ENCODE data around the gene PKP2. TPM values are rescaled to one million over a fixed set of nuclear protein-coding genes. Genes with fewer than 3 reads are reported as not detected.
A peak's percentile ranks its signal among the peaks of the same experiment; 100 is the strongest.

The PKP2 gene
- total and polyA plus RNA-seq, 2 donors (not counting 3 experiments of a cell fraction or from before 2014, with no cell fraction given): 1.4 to 6.5 TPM

DNA sequence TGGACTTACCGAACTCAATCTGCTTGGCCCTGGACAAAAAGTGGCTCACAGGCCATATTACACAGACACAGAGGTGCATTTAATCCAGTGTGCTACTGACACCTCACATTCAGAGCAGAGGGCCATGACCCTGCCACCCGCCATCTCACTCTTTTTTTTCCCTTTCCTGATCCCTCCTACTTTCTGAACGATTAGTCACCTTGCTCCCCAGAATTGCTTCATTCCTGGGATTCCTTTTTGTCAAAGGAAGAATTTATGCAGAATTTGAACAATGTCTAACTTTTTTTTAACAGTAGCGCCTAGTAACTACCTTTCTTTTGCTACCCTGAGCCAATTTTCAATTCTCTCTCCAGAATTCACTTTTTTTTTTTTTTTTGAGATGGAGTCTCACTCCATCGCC is 4.6 kb downstream of the PKP2 start:
- no peak overlapping the region for H2AFZ ChIP-seq (ENCODE audit: low read depth, low read length)
- dilution Hi-C loops (cut with MboI; ENCODE audit: extremely low pct_ligation_motif_present, low sequenced_read_pairs): no loop called here
- BruUV-seq (replicated peaks): no TSS peak
- POLR2A ChIA-PET: no interaction called here
- H3K79me2 ChIP-seq (ENCODE audit: control insufficient read depth, insufficient read depth, low read length): no peaks in the 10 kb centered on the region
- DNase-seq (ENCODE audit: low read depth, low spot score) (peak; percentile 7), FAIRE-seq (peak; percentile 31)
- H3K27me3 ChIP-seq (ENCODE audit: control insufficient read depth in 2 of 2, insufficient read depth in 2 of 2, low read length in 2 of 2): peaks cover 8 to 11% of the 10 kb centered on the region in 2 experiments
- CTCF ChIA-PET: no interaction called here
- H3K27ac ChIP-seq (ENCODE audit: insufficient read depth, low read depth, low read length): peak overlapping the region; percentile 5
- no peaks in the 10 kb centered on the region for H3K36me3 ChIP-seq (ENCODE audit: control insufficient read depth in 2 of 2, extremely low read depth in 1 of 2, insufficient read depth in 2 of 2, low read length in 2 of 2)
- H3K4me3 ChIP-seq (replicated peaks in 1 of 3; ENCODE audit: insufficient read depth in 1 of 3, low read depth in 1 of 3, low read length in 3 of 3): no peak overlapping the region
- H3K4me1 ChIP-seq (ENCODE audit: control insufficient read depth, extremely low read depth, insufficient read depth, low read length): peaks cover 16% of the 10 kb centered on the region
- no peak for TF ChIP-seq EZH2 (IDR thresholded peaks at IDR 0.05; ENCODE audit: borderline replicate concordance, low read depth, low read length, severe bottlenecking)
- TF ChIP-seq FOS (IDR thresholded peaks at IDR 0.05; ENCODE audit: borderline replicate concordance, insufficient read depth, low read length): peak; percentile 37
- no peaks in the 10 kb centered on the region for H3K9me3 ChIP-seq (replicated peaks; ENCODE audit: control insufficient read depth, insufficient read depth, low read length)
- no peaks in the 10 kb centered on the region for H3K9me1 ChIP-seq (replicated peaks; ENCODE audit: control insufficient read depth, extremely low read depth, insufficient read depth, low read length)
- H4K20me1 ChIP-seq (replicated peaks; ENCODE audit: control insufficient read depth, extremely low read depth, insufficient read depth, low read length): no peaks in the 10 kb centered on the region
- intact Hi-C loops (cut with micrococcal nuclease): no loop called here
- no peak overlapping the region for H3K9ac ChIP-seq (replicated peaks; ENCODE audit: extremely low read depth, insufficient read depth, low read length)
- peak overlapping the region; percentile 45 for H3K4me2 ChIP-seq (ENCODE audit: insufficient read depth, low read length)

DNA sequence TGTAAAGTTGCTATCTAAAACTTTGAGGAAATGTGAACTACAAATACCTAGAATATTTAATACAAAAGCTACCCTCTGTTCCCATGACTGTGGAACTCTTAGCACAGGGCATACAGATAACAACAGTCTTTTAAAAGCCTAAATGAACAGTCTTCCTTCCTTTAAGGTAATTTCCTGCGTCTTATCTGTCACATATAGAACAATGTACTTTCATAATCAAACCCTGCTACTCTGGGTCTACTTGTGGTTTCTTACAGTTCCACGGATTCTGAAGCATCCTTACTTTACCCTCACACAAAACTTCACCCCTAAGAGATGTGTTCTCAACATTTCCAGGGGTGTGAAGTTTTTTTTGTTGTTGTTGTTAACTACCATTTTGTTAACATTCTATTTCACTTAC is 5.1 kb downstream of the PKP2 start:
- Histone ChIP-seq H3K4me1 (ENCODE audit: control insufficient read depth, extremely low read depth, insufficient read depth, low read length) (peaks cover 16% of the 10 kb centered on the region), H3K9ac (replicated peaks; ENCODE audit: extremely low read depth, insufficient read depth, low read length) (no peak overlapping the region), H3K4me2 (ENCODE audit: insufficient read depth, low read length) (peak overlapping the region; percentile 45), H4K20me1 (replicated peaks; ENCODE audit: control insufficient read depth, extremely low read depth, insufficient read depth, low read length) (no peaks in the 10 kb centered on the region), H3K9me1 (replicated peaks; ENCODE audit: control insufficient read depth, extremely low read depth, insufficient read depth, low read length) (no peaks in the 10 kb centered on the region), H3K9me3 (replicated peaks; ENCODE audit: control insufficient read depth, insufficient read depth, low read length) (no peaks in the 10 kb centered on the region), H3K27ac (ENCODE audit: insufficient read depth, low read depth, low read length) (peak overlapping the region; percentile 5), H3K4me3 (replicated peaks in 1 of 3; ENCODE audit: insufficient read depth in 1 of 3, low read depth in 1 of 3, low read length in 3 of 3) (no peak overlapping the region), H3K27me3 (ENCODE audit: control insufficient read depth in 2 of 2, insufficient read depth in 2 of 2, low read length in 2 of 2) (peaks cover 8 to 11% of the 10 kb centered on the region in 2 experiments), H3K79me2 (ENCODE audit: control insufficient read depth, insufficient read depth, low read length) (no peaks in the 10 kb centered on the region), H2AFZ (ENCODE audit: low read depth, low read length) (no peak overlapping the region), H3K36me3 (ENCODE audit: control insufficient read depth in 2 of 2, extremely low read depth in 1 of 2, insufficient read depth in 2 of 2, low read length in 2 of 2) (no peaks in the 10 kb centered on the region)
- CTCF ChIA-PET: no interaction called here
- FAIRE-seq: no peak
- TF ChIP-seq EZH2 (IDR thresholded peaks at IDR 0.05; ENCODE audit: borderline replicate concordance, low read depth, low read length, severe bottlenecking): no peak
- TF ChIP-seq POLR2A (IDR thresholded peaks at IDR 0.05; ENCODE audit: low read depth, low read length): no peak
- no peak for TF ChIP-seq GATA2 (IDR thresholded peaks at IDR 0.05; ENCODE audit: insufficient read depth, insufficient read length, low read depth, low read length)
- no peak for TF ChIP-seq JUN (IDR thresholded peaks at IDR 0.05; ENCODE audit: borderline replicate concordance, insufficient read depth, insufficient read length, low read depth)
- no peak for TF ChIP-seq MYC (IDR thresholded peaks at IDR 0.05; ENCODE audit: low read depth, low read length)
- TF ChIP-seq, protein P1, sequence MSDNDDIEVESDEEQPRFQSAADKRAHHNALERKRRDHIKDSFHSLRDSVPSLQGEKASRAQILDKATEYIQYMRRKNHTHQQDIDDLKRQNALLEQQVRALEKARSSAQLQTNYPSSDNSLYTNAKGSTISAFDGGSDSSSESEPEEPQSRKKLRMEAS (IDR thresholded peaks at IDR 0.05; ENCODE audit: insufficient read depth, insufficient read length): no peak
- TF ChIP-seq POLR2AphosphoS5 (IDR thresholded peaks at IDR 0.05; ENCODE audit: insufficient read depth, low read depth, low read length): no peak
- TF ChIP-seq, protein P2, sequence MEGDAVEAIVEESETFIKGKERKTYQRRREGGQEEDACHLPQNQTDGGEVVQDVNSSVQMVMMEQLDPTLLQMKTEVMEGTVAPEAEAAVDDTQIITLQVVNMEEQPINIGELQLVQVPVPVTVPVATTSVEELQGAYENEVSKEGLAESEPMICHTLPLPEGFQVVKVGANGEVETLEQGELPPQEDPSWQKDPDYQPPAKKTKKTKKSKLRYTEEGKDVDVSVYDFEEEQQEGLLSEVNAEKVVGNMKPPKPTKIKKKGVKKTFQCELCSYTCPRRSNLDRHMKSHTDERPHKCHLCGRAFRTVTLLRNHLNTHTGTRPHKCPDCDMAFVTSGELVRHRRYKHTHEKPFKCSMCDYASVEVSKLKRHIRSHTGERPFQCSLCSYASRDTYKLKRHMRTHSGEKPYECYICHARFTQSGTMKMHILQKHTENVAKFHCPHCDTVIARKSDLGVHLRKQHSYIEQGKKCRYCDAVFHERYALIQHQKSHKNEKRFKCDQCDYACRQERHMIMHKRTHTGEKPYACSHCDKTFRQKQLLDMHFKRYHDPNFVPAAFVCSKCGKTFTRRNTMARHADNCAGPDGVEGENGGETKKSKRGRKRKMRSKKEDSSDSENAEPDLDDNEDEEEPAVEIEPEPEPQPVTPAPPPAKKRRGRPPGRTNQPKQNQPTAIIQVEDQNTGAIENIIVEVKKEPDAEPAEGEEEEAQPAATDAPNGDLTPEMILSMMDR (IDR thresholded peaks at IDR 0.05; ENCODE audit: extremely low read depth in 1 of 2, insufficient read depth in 1 of 2, low read depth in 1 of 2, low read length in 2 of 2): no peak
- no peak for TF ChIP-seq FOS (IDR thresholded peaks at IDR 0.05; ENCODE audit: borderline replicate concordance, insufficient read depth, low read length)
- dilution Hi-C loops (cut with MboI; ENCODE audit: extremely low pct_ligation_motif_present, low sequenced_read_pairs): no loop called here
- DNase-seq (ENCODE audit: low read depth, low spot score): no peak
- no TSS peak for BruUV-seq (replicated peaks)
- POLR2A ChIA-PET: no interaction called here
- intact Hi-C loops (cut with micrococcal nuclease): no loop called here
